Fibroblast of mammary gland (primary cell): Measurements from ENCODE around the gene SYN1.

ENCODE experiments used
- DNase-seq: peaks from one replicate; pipeline ENCODE4 v3.0.0-alpha.2; 2010; ENCODE audit warnings: low read depth
- H3K4me3 ChIP-seq: 2 replicates; pipeline ENCODE4 v1.5.1; 2011; ENCODE audit warnings: low read depth, mild to moderate bottlenecking, low read length, moderate library complexity; ENCODE audit not compliant: control insufficient read depth
- TF ChIP-seq, protein P1 (sequence below): conservative IDR thresholded peaks from 2 replicates; pipeline ENCODE4 v1.5.1; 2011; ENCODE audit warnings: low read depth, low read length, inconsistent platforms; ENCODE audit not compliant: control insufficient read depth, insufficient read depth

Gene SYN1

DNA sequence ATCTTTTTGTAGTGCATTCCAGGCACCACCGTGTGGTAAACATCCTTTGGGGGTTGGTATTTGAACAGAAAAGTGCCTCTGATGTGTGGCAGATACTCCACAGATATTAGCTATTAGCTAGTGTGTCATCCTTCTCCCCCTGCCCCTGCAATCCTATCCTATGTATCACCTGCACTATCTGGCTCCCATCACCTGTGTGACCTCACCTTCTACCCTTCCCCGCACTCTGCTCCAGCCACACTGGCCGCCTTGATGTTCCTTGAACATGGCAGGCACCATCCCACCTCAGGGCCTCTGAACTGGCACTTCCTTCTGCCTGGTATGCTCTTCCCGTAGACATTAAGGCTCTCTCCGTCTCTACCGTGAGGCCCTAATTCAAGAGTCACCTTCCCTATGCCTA is 27.0 kb upstream of the SYN1 start:
- TF ChIP-seq, protein P1, sequence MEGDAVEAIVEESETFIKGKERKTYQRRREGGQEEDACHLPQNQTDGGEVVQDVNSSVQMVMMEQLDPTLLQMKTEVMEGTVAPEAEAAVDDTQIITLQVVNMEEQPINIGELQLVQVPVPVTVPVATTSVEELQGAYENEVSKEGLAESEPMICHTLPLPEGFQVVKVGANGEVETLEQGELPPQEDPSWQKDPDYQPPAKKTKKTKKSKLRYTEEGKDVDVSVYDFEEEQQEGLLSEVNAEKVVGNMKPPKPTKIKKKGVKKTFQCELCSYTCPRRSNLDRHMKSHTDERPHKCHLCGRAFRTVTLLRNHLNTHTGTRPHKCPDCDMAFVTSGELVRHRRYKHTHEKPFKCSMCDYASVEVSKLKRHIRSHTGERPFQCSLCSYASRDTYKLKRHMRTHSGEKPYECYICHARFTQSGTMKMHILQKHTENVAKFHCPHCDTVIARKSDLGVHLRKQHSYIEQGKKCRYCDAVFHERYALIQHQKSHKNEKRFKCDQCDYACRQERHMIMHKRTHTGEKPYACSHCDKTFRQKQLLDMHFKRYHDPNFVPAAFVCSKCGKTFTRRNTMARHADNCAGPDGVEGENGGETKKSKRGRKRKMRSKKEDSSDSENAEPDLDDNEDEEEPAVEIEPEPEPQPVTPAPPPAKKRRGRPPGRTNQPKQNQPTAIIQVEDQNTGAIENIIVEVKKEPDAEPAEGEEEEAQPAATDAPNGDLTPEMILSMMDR = no peak
- DNase-seq = no peak
- H3K4me3 ChIP-seq = no peak overlapping the region

DNA sequence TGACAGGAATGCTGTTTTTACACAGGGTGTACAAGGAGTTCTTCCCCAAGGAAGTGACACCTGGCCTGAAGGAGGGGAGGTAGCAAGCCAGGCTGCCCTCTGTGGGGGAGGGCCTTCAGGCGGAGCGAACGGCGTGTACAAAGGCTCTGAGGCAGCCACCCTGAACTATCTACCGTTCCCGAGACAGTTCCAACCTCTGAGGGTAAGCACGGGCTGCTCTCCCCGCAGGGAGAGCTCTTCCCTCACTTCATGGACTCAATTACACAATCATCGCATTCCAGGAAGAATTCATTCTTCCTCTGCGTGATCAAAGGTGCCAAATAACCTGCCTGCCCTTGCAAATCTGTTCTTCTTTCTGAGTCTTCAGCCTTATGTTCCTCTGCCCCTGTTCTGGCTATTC is 25.9 kb upstream of the SYN1 start:
- TF ChIP-seq, protein P1 = no peak
- no peak for DNase-seq
- H3K4me3 ChIP-seq = no peak overlapping the region

DNA sequence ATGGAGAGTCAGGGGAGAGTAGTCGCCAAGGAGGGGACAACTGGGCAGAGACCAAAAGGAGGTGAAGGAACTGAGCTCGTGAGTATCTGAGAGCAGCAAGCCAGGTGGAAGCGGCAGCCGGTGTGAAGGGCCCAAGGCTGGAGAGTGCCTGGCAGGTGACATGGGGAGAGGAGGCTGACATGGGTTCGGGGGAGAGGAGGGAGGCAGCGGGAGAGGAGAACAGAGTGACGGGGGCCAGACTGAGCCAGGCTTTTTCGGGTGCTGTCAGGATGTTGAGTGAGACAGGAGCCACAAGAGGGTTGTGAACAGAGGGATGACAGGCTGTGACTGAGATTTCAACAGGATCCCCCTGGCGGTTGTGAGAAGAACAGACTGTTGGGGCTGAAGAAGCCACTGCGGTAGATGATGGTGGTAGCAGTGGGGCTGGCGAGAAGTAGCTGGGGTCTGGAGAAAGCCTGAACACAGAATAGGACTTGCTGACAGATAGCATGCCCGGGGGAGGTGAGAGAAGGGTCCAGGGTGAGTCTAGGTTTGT is 25.0 kb upstream of the SYN1 start:
- DNase-seq = peak; percentile 47
- TF ChIP-seq, protein P1 = peak; percentile 42
- no peak overlapping the region for H3K4me3 ChIP-seq

DNA sequence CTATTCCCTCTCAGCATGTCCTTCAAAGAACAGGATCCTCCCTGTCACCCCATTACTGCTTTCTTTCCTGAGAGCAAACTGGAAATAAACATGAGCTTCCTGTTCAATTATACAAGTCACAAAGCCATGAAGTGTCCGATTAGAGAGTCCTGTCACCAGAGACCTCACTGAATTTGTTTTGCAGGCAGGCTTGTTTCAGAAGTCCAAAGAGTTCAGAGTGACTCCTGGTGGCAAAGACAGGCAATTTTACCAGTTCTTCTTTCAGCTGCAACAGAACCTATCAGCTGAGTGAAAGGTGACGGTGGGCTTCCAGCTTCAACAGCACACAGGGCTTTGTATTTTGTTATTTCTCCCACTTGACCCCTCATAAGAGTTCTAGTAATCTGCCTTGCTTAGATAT is 24.3 kb upstream of the SYN1 start:
- peak; percentile 47 for DNase-seq

DNA sequence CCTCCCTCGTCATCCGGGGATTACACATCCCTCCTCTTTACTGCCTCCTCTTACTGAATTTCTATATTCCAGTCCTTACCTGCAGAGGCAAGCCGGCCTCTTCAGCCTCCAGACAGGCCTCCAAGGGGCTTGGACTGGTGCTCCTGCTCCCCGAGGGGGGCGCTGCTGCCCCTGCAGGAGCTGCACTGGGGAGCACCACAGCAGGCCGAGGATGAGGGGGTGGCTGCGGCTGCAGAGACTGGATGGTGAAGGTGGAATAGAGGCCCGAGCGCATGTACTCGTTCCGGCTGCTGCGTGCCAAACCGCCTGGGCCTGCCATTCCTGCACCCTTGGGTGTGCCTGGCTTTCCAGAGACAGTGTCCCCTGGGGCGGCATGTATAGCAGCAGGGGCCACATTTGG is 19.2 kb upstream of the SYN1 start:
- TF ChIP-seq, protein P1 = no peak
- DNase-seq = no peak
- H3K4me3 ChIP-seq = no peak overlapping the region

More for the DNA sequence above, 24.3 kb upstream of the SYN1 start:
- no peak overlapping the region for H3K4me3 ChIP-seq
- TF ChIP-seq, protein P1 = peak; percentile 46

DNA sequence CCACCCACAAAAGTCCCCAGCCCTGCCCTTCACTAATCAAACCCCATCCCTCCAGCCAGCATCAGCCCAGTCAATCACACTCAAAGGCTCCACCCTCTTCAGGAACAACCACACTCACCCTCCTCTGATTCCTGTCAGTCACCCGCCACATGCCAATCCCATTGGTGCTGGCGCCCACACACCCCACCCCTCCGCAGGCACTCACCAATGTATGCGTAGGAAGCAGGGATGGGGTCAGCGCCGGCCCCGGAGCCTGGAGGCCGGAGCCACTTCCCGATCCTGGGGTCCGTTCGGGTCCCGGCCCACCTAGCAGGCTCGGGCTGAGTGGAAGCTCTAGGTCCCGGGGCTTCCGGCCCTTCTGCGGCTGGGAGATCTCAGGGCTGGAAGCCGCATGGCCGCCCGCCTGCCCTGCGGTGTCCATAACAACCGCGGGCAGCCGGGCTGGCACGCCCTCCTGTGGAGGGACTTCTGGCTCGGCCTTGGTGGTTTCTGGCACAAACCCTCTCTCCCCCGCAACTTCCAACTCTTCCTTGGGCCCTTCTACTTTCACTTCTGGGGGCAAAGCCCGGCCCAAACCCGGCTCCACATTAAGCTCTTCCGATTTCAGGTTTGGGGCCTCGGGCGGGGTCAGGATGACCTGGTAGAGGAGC is 18.0 kb upstream of the SYN1 start:
- no peak for DNase-seq
- TF ChIP-seq, protein P1 = no peak
- no peak overlapping the region for H3K4me3 ChIP-seq
